ENCODE data around the gene LSM14A.
"Not testable (repeated sequence)": the region's sequence is repeated elsewhere in the genome, so short reads cannot be mapped to it uniquely, and the experiment has no call there.

The LSM14A gene

GRCh38 chr19:34193439-34193838 is 21.1 kb downstream of the LSM14A start:
- no peak for DNase-seq

DNA sequence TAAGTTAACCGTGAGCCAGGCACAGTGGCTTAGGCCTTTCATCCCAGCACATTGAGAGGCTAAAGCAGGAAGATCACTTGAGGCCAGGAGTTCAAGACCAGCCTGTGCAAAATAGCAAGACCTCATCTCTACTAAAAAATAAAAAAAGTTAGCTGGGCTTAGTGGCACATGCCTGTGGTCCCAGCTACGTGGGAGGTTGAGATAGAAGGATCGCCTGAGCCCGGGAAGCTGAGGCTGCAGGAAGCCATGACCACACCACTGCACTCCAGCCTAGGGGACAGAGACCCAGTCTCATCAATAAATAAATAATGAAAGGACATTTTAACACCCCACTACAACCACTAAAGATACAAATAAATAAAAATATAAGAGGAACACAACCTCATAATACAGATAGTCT is 21.6 kb downstream of the LSM14A start:
- DNase-seq: no peak

DNA sequence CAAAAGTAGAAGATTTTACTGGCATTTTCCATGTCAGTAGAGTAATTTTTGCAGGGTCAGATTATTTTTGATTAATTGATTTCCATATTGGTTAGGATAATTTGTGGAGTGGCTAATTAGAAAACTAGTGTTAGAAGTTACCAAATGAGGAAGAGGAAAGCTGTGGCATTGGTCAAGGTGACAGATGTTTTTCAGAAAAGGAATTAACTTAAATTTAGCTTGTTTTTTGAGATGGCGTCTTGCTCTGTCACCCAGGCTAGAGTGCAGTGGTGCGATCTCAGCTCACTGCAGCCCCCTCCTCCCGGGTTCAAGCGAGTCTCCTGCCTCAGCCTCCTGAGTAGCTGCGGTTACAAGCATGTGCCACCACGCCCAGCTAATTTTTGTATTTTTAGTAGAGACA is 28.8 kb downstream of the LSM14A start:
- no peak for DNase-seq

DNA sequence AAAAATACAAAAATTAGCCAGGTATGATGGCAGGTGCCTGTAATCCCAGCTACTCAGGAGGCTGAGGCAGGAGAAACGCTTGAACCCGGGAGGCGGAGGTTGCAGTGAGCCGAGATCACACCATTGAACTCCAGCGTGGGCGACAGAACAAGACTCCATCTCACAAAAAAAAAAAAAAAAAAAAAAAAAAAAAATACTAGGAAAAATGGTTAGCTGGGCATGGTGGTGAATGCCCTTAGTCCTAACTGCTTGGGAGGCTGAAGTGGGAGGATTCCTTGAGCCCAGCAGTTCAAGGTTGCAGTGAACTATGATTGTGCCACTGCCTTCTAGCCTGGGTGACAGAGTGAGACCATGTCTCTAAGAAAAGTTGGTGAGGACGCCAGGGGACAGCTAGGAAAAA is 33.0 kb downstream of the LSM14A start:
- not testable (repeated sequence) for DNase-seq

DNA sequence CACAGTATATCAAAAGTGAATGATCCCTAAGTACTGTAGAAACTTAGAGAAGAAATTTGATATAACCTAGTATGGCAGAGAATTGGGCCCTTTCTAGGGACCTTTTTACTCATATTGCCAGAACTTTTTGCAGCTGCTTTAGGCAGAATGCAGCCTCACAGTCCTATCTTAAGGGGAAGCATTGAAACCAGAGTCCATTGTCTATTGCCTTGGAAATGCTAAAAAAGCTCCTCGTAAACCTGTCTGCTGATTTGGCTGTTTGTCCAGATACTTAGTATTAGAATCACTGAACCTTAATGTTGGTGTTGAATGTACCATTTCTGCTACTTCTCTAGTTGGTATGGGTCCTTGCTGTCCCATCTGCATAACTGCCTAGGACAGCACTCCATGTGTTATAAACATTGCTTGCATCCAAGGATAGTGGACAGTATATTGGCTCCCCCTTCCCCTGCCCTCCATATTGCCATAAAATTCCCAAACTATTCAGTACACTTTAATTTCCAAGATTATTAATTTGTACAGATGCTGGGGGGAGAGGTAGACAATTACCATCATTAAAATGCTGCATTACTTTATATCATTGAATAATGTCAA is 36.1 kb downstream of the LSM14A start:
- no peak for DNase-seq

DNA sequence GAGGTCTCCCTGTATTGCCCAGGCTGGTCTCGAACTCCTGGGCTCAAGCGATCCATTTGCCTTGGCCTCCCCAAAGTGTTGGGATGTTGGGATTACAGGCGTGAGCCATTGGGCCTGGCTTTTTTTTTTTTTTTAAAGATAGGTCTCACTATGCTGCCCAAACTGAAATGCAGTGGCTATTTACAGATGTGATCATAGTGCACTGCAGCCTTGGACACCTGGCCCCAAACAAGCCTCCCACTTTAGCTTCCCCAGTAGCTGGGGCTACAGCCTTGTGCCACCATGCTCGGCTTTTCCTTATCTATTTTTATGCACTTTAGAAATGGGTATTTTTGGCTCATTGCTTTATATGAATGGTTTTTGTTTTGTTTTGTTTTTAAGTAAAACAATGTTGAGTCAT is 37.4 kb downstream of the LSM14A start:
- DNase-seq: no peak

GRCh38 chr19:34213283-34213682 is 41.0 kb downstream of the LSM14A start:
- no peak for DNase-seq

- DNase-seq: no peak
Measured at GRCh38 chr19:34214040-34214439, 41.7 kb downstream of the LSM14A start.

- DNase-seq: no peak
Measured at GRCh38 chr19:34215006-34215665, 42.8 kb downstream of the LSM14A start.

GRCh38 chr19:34215666-34216038 is 43.3 kb downstream of the LSM14A start:
- no peak for DNase-seq

- DNase-seq: not testable (repeated sequence)
Measured at GRCh38 chr19:34216745-34217219, 44.5 kb downstream of the LSM14A start.

- peak; percentile 73 for DNase-seq
Measured at GRCh38 chr19:34217952-34218817, 45.9 kb downstream of the LSM14A start.

GRCh38 chr19:34218818-34219164 is 46.5 kb downstream of the LSM14A start:
- no peak for DNase-seq

DNA sequence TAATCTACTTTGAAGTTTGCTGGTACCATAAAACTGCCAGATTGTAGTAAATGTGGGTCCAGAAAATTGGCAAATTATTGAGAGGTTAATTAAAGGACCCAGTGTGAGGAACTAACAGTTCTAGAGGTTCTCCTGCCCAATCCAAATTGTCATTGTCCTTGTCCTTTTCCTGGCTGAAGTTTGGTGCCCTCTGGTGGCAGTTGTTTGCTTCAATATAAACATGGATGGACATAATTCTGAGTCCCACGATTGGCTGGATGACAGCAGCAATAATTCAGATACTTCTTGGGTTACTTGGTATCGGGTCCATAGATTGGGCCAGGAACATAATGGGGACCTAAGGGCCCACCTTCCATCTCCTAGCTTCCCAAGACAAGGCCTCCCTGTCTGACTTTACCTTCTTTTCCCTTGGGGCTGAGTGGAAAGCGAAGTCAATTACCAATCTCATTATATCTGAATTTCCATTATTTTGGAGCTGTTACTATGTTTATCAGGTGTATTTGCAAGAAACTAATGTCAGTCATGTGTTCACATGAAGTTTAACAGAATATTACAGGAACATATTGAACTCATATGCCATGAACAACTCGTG is 48.3 kb downstream of the LSM14A start:
- DNase-seq: peak; percentile 82

DNA sequence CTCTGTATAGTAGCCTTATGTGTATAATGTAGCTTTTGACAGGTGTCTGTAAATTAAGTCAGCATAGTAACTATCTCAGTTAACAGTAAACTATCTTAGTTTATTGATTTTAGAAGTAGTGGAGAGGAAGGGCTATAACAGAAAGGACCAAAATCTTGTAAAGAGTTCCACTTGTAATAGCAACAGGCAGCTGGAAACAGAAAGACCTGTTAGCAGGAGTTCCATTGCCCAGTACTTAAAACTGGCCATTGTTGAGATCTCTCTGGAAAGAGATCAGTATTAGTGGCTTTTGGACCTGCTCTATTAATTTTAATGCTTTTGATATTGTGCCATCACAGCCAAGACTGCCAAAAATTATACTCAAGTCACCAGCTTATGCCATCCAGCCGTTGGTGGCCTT is 50.1 kb downstream of the LSM14A start:
- DNase-seq: no peak

DNA sequence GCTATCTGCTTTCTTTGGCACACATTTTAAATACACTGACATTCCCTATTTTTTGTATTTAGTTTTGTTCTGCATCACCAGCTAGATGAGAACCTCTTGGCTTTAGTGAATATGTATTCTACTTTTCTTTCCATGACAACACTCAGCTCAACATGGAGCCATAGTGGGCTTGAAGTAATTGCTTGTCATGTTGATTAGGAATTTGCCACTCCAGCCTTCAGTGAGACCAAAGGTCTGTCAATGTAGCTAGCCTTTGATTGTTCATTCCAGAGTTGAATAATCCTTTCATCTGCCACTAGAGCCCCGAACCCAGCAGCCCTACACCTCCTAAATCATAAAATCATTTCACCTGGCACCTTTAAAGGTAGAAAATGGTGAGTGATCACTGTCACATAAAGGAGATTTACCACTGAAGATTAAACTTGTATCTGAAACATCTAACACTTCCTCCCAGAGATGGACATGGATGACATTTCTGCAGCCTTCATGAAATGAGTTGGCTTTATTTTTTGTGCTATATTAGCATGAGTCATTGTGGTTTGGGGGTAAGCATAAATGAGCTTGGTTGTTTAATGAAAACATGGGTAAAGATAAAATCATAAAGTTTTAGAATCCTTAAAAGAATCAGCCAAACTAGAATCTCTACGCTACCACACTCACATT is 52.8 kb downstream of the LSM14A start:
- DNase-seq: no peak

- DNase-seq: no peak
Measured at GRCh38 chr19:34225659-34226015, 53.3 kb downstream of the LSM14A start.

DNA sequence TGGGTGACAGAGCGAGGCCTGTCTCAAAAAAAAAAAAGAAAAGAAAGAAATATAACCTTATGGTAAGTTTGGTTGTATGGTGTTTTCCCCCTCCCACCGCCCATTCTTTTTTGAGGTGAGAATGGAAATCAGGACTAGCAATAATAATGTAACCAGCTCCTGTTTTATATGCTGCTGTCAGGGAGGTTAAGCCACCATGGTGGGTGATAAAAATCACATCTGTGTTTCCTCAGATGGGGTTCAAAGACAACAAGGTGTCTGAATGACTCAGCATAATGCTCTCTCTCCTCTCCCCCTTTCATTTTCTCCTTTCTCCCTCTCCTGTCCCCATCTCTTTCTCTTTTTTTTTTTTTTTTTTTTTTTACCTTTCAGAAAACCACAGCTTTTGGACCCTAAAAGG is 53.7 kb downstream of the LSM14A start:
- peak; percentile 44 for DNase-seq

DNA sequence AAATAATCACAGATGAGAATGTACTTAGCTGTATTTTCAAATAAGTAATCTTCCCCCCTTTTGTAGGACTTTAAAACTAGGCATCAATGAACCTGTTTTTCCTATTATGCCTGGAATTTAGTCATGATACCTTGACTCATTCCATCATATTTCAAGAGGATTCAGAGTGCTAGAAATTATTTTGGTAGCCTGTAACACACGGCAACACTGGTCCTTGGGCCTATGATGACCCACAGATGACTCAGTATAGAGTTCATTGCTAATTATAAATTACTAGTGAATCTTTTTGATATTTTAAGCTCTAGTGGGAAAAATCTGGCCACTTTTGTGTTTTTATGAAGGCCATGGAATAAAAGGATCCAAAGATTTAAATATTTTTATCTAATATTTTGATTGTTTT is 56.0 kb downstream of the LSM14A start:
- DNase-seq: no peak

GRCh38 chr19:34228762-34229161 is 56.5 kb downstream of the LSM14A start:
- no peak for DNase-seq

DNA sequence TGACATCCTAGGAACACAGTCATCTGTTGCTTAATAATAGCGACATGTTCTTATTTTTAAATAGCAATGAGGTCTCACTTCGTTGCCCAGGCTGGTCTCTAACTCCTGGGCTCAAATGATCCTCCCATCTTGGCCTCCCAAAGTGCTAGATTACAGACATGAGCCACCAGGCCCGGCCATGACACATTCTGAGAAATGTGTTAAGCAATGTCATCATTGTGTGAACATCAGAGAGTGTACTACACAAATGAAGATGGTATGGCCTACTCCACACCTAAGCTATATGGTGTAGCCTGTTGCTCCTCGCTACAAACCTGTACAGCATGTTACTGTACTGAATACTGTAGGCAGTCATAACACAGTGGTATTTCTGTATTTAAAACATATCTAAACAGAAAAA is 57.4 kb downstream of the LSM14A start:
- peak; percentile 34 for DNase-seq

DNA sequence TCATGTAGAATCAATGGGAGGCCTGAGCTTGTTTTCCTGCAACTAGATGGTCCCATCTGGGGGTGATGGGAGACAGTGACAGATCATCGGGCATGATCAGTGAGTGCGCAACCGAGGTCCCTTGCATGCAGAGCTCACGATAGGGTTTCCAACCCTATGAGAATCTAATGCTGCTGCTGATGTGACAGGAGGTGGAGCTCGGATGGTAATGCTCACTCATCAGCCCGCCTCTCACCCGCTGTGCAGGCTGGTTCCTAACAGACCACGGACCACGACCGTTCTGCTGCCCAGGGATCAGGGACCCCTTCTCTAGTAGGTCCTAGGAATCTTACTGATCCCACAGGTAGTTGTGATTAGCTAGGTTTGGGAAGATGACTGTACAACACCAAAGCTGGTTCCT is 58.5 kb downstream of the LSM14A start:
- DNase-seq: no peak

GRCh38 chr19:34231439-34231838 is 59.1 kb downstream of the LSM14A start:
- no peak for DNase-seq
